K562 (cell line): ENCODE results near the gene CTSK. TPM values are rescaled to one million over a fixed set of nuclear protein-coding genes. Genes with fewer than 3 reads are reported as not detected.
A peak's percentile ranks its signal among the peaks of the same experiment; 100 is the strongest.
"Not testable (repeated sequence)": the region's sequence is repeated elsewhere in the genome, so short reads cannot be mapped to it uniquely, and the experiment has no call there.

Experiments
- ATAC-seq: fragments of 200-7000 bp; cut with Tn5 transposase; 3 replicates; pipeline ENCODE4 v1.9.1; 2020; ENCODE audit warnings: moderate library complexity
- BruUV-seq: library from RNA; stranded (reverse); fragments of 400-500 nt; replicated peaks from 2 replicates; lab custom pipeline; 2021; lab: Mats Ljungman, UMichigan
- CTCF ChIA-PET: fragments of 300-600 bp; formaldehyde crosslinking; extraction: SDS; loops from one replicate; lab custom pipeline; 2021; ENCODE audit warnings: low intra/inter-chr PET ratio; lab: Yijun Ruan, JAX
- POLR2A ChIA-PET: fragments of 300-600, 350-650 bp; sonication (Branson Sonifier 250); formaldehyde crosslinking; extraction: SDS; loops from one replicate; lab custom pipeline; 2021; ENCODE audit warnings: antibody characterized with exemption, inconsistent platforms; lab: Yijun Ruan, JAX
- DNase-seq, 4 experiments: peaks; one replicate each; pipeline versions ENCODE4 v3.0.0 to v3.0.0-alpha.2; 2011 to 2018; ENCODE audit warnings: low spot score in 3 of 4, mixed read lengths in 3 of 4; ENCODE audit errors: extremely low read depth in 1 of 4
- FAIRE-seq: peaks from 2 replicates; lab custom pipeline; 2011; peaks lifted over from hg19 to GRCh38; lab: Jason Lieb, UNC
- H2AFZ ChIP-seq: 2 replicates; pipeline ENCODE4 v1.6.0; 2011; ENCODE audit warnings: low read depth, low read length, control low read depth, inconsistent platforms
- H3K27ac ChIP-seq: fragments of 200-600 bp; 3 replicates; pipeline ENCODE4 v1.8.0; 2011; ENCODE audit warnings: low read depth, mild to moderate bottlenecking, control low read depth, inconsistent platforms, low read length, moderate library complexity, mixed read lengths; ENCODE audit errors: extremely low read depth
- H3K27me3 ChIP-seq, 2 experiments: fragments of 300-600 bp in 1 of 2; 2 replicates in 1 of 2; 3 replicates in 1 of 2; pipeline versions ENCODE4 v1.6.0 to v1.8.0; 2011; ENCODE audit warnings: inconsistent platforms in 2 of 2, low read length in 2 of 2, mild to moderate bottlenecking in 1 of 2, mixed read lengths in 1 of 2, moderate library complexity in 1 of 2; ENCODE audit not compliant: control insufficient read depth in 2 of 2, insufficient read depth in 2 of 2
- H3K36me3 ChIP-seq: fragments of 300-600 bp; 3 replicates; pipeline ENCODE4 v1.8.0; 2011; ENCODE audit warnings: mild to moderate bottlenecking, low read length, inconsistent platforms; ENCODE audit not compliant: control insufficient read depth, insufficient read depth
- H3K4me1 ChIP-seq, 2 experiments: fragments of 200-600 bp in 1 of 2; replicated peaks in 1 of 2; 2 replicates in 1 of 2; 3 replicates in 1 of 2; pipeline versions ENCODE4 v1.5.1 to v1.8.0; 2011; ENCODE audit warnings: inconsistent platforms in 2 of 2, low read length in 2 of 2, mild to moderate bottlenecking in 1 of 2, mixed read lengths in 1 of 2, moderate library complexity in 1 of 2; ENCODE audit not compliant: control insufficient read depth in 2 of 2, insufficient read depth in 2 of 2
- H3K4me2 ChIP-seq: 2 replicates; pipeline ENCODE4 v1.6.1; 2011; ENCODE audit warnings: low read length, control low read depth, inconsistent platforms, mixed read lengths; ENCODE audit not compliant: insufficient read depth
- H3K4me3 ChIP-seq: fragments of 200-600 bp; sonication (generic), shearing (Covaris generic); 2 replicates; pipeline ENCODE4 v1.5.1; 2016; ENCODE audit warnings: control low read depth, inconsistent platforms
- H3K79me2 ChIP-seq: fragments of 200-600 bp; 3 replicates; pipeline ENCODE4 v1.8.0; 2011; ENCODE audit warnings: low read length, inconsistent platforms; ENCODE audit not compliant: control insufficient read depth, insufficient read depth
- H3K9ac ChIP-seq, 2 experiments: 2 replicates each; pipeline versions ENCODE4 v1.6.0 to v1.6.1; 2011; ENCODE audit warnings: low read depth in 2 of 2, low read length in 2 of 2, control low read depth in 1 of 2, inconsistent platforms in 1 of 2, mild to moderate bottlenecking in 1 of 2, mixed read lengths in 1 of 2; ENCODE audit not compliant: insufficient read depth in 1 of 2
- H3K9me1 ChIP-seq: one replicate; pipeline ENCODE4 v1.6.0; 2011; ENCODE audit warnings: inconsistent platforms, mild to moderate bottlenecking, low read length, moderate library complexity; ENCODE audit not compliant: control insufficient read depth, insufficient read depth
- H3K9me3 ChIP-seq: replicated peaks from 2 replicates; pipeline ENCODE4 v1.5.1; 2011; ENCODE audit warnings: low read depth, low read length, inconsistent platforms; ENCODE audit not compliant: control insufficient read depth, insufficient read depth
- H4K20me1 ChIP-seq: replicated peaks from 2 replicates; pipeline ENCODE4 v1.6.1; 2011; ENCODE audit warnings: low read length, inconsistent platforms, mixed read lengths; ENCODE audit not compliant: control insufficient read depth, insufficient read depth
- CBFA2T3 ChIP-seq: fragments of 450-650 bp; IDR thresholded peaks from 2 replicates; pipeline ENCODE4 v1.6.1; 2017
- CHAMP1 ChIP-seq: fragments of 450-650 bp; IDR thresholded peaks from 2 replicates; pipeline ENCODE4 v1.6.1; 2016; ENCODE audit warnings: mild to moderate bottlenecking
- MEF2D ChIP-seq: conservative IDR thresholded peaks from 2 replicates; pipeline ENCODE4 v1.6.1; 2016; ENCODE audit warnings: low read depth, missing genetic modification characterization, missing compliant biosample characterization
- SIN3A ChIP-seq, 2 experiments: fragments of 150-350 bp in 1 of 2; IDR thresholded peaks; 2 replicates each; pipeline ENCODE4 v1.6.1; 2011 to 2016; ENCODE audit warnings: borderline replicate concordance in 2 of 2, low read depth in 2 of 2, low read length in 2 of 2, mild to moderate bottlenecking in 2 of 2, moderate library complexity in 2 of 2; ENCODE audit not compliant: control insufficient read depth in 1 of 2
- SIN3B ChIP-seq: fragments of 450-650 bp; IDR thresholded peaks from 2 replicates; pipeline ENCODE4 v1.6.1; 2017; ENCODE audit warnings: low read depth, mild to moderate bottlenecking, moderate library complexity
- ZBTB33 ChIP-seq: sonication (generic); formaldehyde crosslinking; IDR thresholded peaks from 2 replicates; pipeline ENCODE4 v1.8.1; 2023; ENCODE audit warnings: mild to moderate bottlenecking, missing genetic modification reagents
- ZNF384 ChIP-seq: IDR thresholded peaks from 2 replicates; pipeline ENCODE4 v1.6.1; 2012; ENCODE audit warnings: low read depth, low read length, improper control_type of control experiment
- WGBS: fragments of 100-300 bp; shearing (Covaris generic); methylation state at CpG from one replicate; pipeline ENCODE4 v1.1.6; 2016; ENCODE audit warnings: low coverage, mixed read lengths; ENCODE audit not compliant: insufficient coverage; ENCODE audit errors: missing lambda C conversion rate; 5-methylcytosine and 5-hydroxymethylcytosine counted together
- in situ Hi-C: fragments of 300-500 bp; cut with MboI; formaldehyde crosslinking; loops from 4 replicates; pipeline ENCODE4 v1.15.0; 2018; ENCODE audit warnings: inconsistent platforms, mixed read lengths
- intact Hi-C: fragments of 100-400 bp; cut with micrococcal nuclease; formaldehyde crosslinking; loops from 2 replicates; pipeline ENCODE4 v1.14.2; 2022
- polyA plus RNA-seq, 8 experiments: library from polyadenylated mRNA; depleted of rRNA in 4 of 8; stranded (reverse) in 5 of 8; unstranded in 3 of 8; fragments of >200 nt; fragmentation: Nextera tagmentation in 2 of 8; fragmentation: Illumina TruSeq in 1 of 8; extraction: Ambion mirVana in 2 of 8; extraction: Trizol in 1 of 8; gene quantifications; 2 replicates each; pipeline versions ENCODE4 v1.2.1 to v1.2.3, GENCODE V29; 2011 to 2014; ENCODE audit warnings: inconsistent platforms in 1 of 8, missing spikeins in 1 of 8
- total RNA-seq, 7 experiments: library from RNA; depleted of rRNA in 6 of 7; stranded (reverse); fragments of >200 nt in 6 of 7; fragmentation: Illumina TruSeq in 2 of 7; extraction: Trizol in 2 of 7; gene quantifications; 2 replicates each; pipeline versions ENCODE4 v1.2.1 to v1.2.3, GENCODE V29; 2011 to 2021; ENCODE audit warnings: low replicate concordance in 1 of 7

Gene CTSK
- total and polyA plus RNA-seq, 9 of the 15 experiments (the other 6 are each of a cell fraction or from before 2014, with no cell fraction given) = 0.84 to 2.5 (median 1.3) TPM

- TF ChIP-seq SIN3A (IDR thresholded peaks at IDR 0.05; ENCODE audit: borderline replicate concordance in 2 of 2, control insufficient read depth in 1 of 2, low read depth in 2 of 2, low read length in 2 of 2) (no peak), SIN3B (no peak), CHAMP1 (no peak), MEF2D (tag) (no peak)
Measured at GRCh38 chr1:150841626-150842025, 33.6 kb upstream of the CTSK start (continued).

- H3K4me3 ChIP-seq, H3K79me2 ChIP-seq, H3K27ac ChIP-seq, in situ Hi-C loops, FAIRE-seq, H3K9me1 ChIP-seq, H3K4me2 ChIP-seq, H3K9ac ChIP-seq, intact Hi-C loops, BruUV-seq, ATAC-seq, H4K20me1 ChIP-seq, H3K27me3 ChIP-seq, H3K4me1 ChIP-seq, H2AFZ ChIP-seq, CTCF ChIA-PET, POLR2A ChIA-PET, H3K9me3 ChIP-seq: not testable (repeated sequence)
- TF ChIP-seq CBFA2T3 (peak; percentile 41), ZBTB33 (CRISPR knock-in tag) (peak; percentile 51; the same call in 1 of the 2 replicates), ZNF384 (peak; percentile 61)
- peaks cover 33% of the 10 kb centered on the region; the same call in 2 of the 3 replicates for H3K36me3 ChIP-seq
- peak in 1 of 4 experiments; percentile 24 for DNase-seq
- 50% methylated on average over 9 of the region's 11 CpGs for WGBS
Measured at GRCh38 chr1:150840850-150841249, 32.8 kb upstream of the CTSK start.
